Gastrocnemius medialis (tissue), 4 donors: ENCODE results near the gene CFLAR. TPM values are rescaled to one million over a fixed set of nuclear protein-coding genes. Genes with fewer than 3 reads are reported as not detected.

Experiments used
- ATAC-seq, 2 donors: fragments of 150-250 bp; one replicate each; pipeline ENCODE4 v1.9.1; 2016
- DNase-seq, 2 donors: peaks; one replicate each; pipeline ENCODE4 v3.0.0-alpha.2; 2019
- H3K27ac ChIP-seq, 4 donors: fragments of 200-600 bp; sonication (generic); 1 replicate in 1 of 4; 2 replicates in 3 of 4; pipeline ENCODE4 v1.5.1; 2016 to 2018; ENCODE audit warnings: mild to moderate bottlenecking in 2 of 4, moderate library complexity in 1 of 4
- H3K27me3 ChIP-seq, 3 donors: fragments of 200-600 bp; sonication (generic) in 2 of 3; 1 replicate in 1 of 3; 2 replicates in 2 of 3; pipeline versions ENCODE4 v1.5.1 to v1.6.0; 2016 to 2019; ENCODE audit warnings: mild to moderate bottlenecking in 1 of 3, moderate library complexity in 1 of 3
- H3K36me3 ChIP-seq, 2 donors: fragments of 200-600 bp; sonication (generic) in 1 of 2; one replicate each; pipeline ENCODE4 v1.5.1; 2017 to 2018
- H3K4me1 ChIP-seq, 2 donors: fragments of 200-600 bp; sonication (generic) in 1 of 2; one replicate each; pipeline ENCODE4 v1.5.1; 2016 to 2017; ENCODE audit warnings: mild to moderate bottlenecking in 2 of 2
- H3K4me3 ChIP-seq, 4 donors: fragments of 200-600 bp; sonication (generic) in 3 of 4; 1 replicate in 1 of 4; 2 replicates in 3 of 4; pipeline ENCODE4 v1.5.1; 2016 to 2019; ENCODE audit warnings: mild to moderate bottlenecking in 2 of 4
- H3K9me3 ChIP-seq, 3 donors: fragments of 200-600 bp; sonication (generic) in 2 of 3; 1 replicate in 1 of 3; 2 replicates in 2 of 3; pipeline ENCODE4 v1.5.1; 2016 to 2019
- CTCF ChIP-seq, 5 experiments: fragments of 450-650 bp in 3 of 5; fragments of 200-600 bp in 2 of 5; sonication (generic) in 2 of 5; IDR thresholded peaks in 4 of 5; conservative IDR thresholded peaks in 1 of 5; 1 replicate in 4 of 5; 2 replicates in 1 of 5; pipeline ENCODE4 v1.5.1; 2016 to 2019; ENCODE audit warnings: antibody characterized with exemption in 5 of 5, mild to moderate bottlenecking in 3 of 5, moderate library complexity in 3 of 5
- POLR2A ChIP-seq, 2 donors: fragments of 450-650 bp; IDR thresholded peaks; one replicate each; pipeline ENCODE4 v1.6.1; 2017; ENCODE audit warnings: antibody characterized with exemption in 2 of 2, mild to moderate bottlenecking in 2 of 2, moderate library complexity in 2 of 2
- in situ Hi-C, 4 donors: fragments of 200-750 bp; cut with MboI; loops; one replicate each; pipeline versions ENCODE4 v1.15.0 to v1.8.0; 2017; ENCODE audit warnings: low sequenced_read_pairs in 4 of 4
- intact Hi-C: fragments of 100-400 bp; cut with DNase I; formaldehyde crosslinking; loops from one replicate; pipeline ENCODE4 v1.15.1; 2023; ENCODE audit warnings: low total_unique reads
- total RNA-seq, 4 donors: library from RNA; depleted of rRNA; stranded (reverse); fragments of >200 nt; gene quantifications; one replicate each; pipeline versions ENCODE4 v1.1.0 to v1.2.3, GENCODE V29; 2016

The CFLAR gene
- total RNA-seq, 4 donors from 2014 or later: 298 to 491 (median 352) TPM

DNA sequence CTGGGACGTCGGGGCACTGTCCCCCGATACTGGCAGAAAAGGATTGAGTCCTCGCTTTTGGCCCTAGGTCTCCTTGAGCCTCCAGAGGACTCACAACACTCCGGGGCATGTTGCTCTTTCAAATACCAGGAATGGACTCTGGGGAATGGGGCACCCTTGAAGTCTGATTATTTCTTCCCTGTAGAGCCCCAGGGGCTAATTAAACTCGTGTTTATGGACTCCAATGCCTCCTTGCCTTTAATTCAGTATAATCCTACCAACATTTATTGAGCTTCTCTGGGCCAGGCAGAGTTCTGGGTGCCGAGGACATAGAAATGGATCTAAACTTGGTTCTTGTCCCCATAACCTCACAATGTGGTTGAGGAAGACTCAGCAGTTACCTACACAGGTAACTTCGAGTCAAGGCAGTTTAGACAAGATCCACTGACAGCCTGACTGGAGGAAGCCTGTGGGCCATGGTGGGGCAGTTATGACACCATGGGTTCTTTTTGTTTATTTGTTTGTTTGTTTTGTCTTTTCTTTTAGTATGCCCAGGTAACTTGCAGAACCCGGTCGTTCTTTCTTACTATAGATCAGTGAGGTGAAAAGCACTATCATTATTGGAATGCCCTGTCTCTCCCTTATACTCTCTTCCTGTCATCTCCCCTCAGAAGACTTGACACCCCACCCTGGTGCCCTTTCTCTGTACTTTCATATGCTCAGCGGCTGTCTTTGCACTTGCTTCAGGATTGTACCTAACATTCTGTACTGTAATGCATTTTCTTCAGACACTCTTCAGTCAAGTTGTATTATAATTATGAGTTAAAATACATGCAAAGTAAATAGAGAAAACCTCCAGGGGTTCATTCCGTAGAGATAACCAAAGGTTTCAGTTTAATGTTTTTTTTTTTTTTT lies 3.2 kb downstream of the CFLAR start:
- Histone ChIP-seq H3K27me3 (no peaks in the 10 kb centered on the region), H3K4me1 (peaks cover 31 to 41% of the 10 kb centered on the region in 2 donors), H3K36me3 (peaks cover 0 to 4% of the 10 kb centered on the region in 2 donors), H3K27ac (peak overlapping the region; percentile 95 to 100 (median 98)), H3K4me3 (peak overlapping the region; percentile 70 to 95 (median 82)), H3K9me3 (no peaks in the 10 kb centered on the region)
- in situ Hi-C loops: loop anchor here in 1 of 4 donors (5.0 kb wide), 1 partner anchor 33 kb away; no protein-coding TSS in a partner anchor
- intact Hi-C loops: loop anchor here (1.0 to 5.0 kb wide), 3 partner anchors 48 to 742 kb away; partner anchors contain the start of genes BZW1 and HYCC2
- DNase-seq (no peak), ATAC-seq (peak; percentile 24)
- TF ChIP-seq CTCF (IDR thresholded peaks at IDR 0.05 in 4 of 5, conservative IDR thresholded peaks at IDR 0.05 in 1 of 5) (no peak), POLR2A (IDR thresholded peaks at IDR 0.05) (peak; percentile 6 to 12)

- H3K36me3 ChIP-seq: peaks cover 0 to 4% of the 10 kb centered on the region in 2 donors
- ATAC-seq: peak in 1 of 2 donors; percentile 12
- H3K4me3 ChIP-seq: peak overlapping the region; percentile 70 to 95 (median 82)
- H3K9me3 ChIP-seq: no peaks in the 10 kb centered on the region
- TF ChIP-seq POLR2A (IDR thresholded peaks at IDR 0.05): peak; percentile 68 to 76
- TF ChIP-seq CTCF (IDR thresholded peaks at IDR 0.05 in 4 of 5, conservative IDR thresholded peaks at IDR 0.05 in 1 of 5): no peak
- H3K4me1 ChIP-seq: peaks cover 60 to 71% of the 10 kb centered on the region in 2 donors
- no peaks in the 10 kb centered on the region for H3K27me3 ChIP-seq
- intact Hi-C loops (no loop called here), in situ Hi-C loops (no loop called here)
- peak in 1 of 2 donors; percentile 83 for DNase-seq
- H3K27ac ChIP-seq: peak overlapping the region; percentile 95 to 100 (median 98)
Observed at GRCh38 chr2:201122276-201122675, 6.3 kb downstream of the CFLAR start.

- Histone ChIP-seq H3K4me1 (peaks cover 80 to 92% of the 10 kb centered on the region in 2 donors), H3K27me3 (no peaks in the 10 kb centered on the region), H3K9me3 (no peaks in the 10 kb centered on the region), H3K27ac (peak overlapping the region; percentile 95 to 100 (median 98)), H3K4me3 (peak overlapping the region; percentile 44 to 95 (median 82)), H3K36me3 (peaks cover 0 to 5% of the 10 kb centered on the region in 2 donors)
- in situ Hi-C loops (no loop called here), intact Hi-C loops (loop anchor here (1.0 kb wide), 1 partner anchor 9 kb away; no protein-coding TSS in a partner anchor)
- ATAC-seq (no peak), DNase-seq (no peak)
- TF ChIP-seq CTCF (IDR thresholded peaks at IDR 0.05 in 4 of 5, conservative IDR thresholded peaks at IDR 0.05 in 1 of 5) (no peak), POLR2A (IDR thresholded peaks at IDR 0.05) (no peak)
Observed at GRCh38 chr2:201126308-201127151, 10.6 kb downstream of the CFLAR start.

DNA sequence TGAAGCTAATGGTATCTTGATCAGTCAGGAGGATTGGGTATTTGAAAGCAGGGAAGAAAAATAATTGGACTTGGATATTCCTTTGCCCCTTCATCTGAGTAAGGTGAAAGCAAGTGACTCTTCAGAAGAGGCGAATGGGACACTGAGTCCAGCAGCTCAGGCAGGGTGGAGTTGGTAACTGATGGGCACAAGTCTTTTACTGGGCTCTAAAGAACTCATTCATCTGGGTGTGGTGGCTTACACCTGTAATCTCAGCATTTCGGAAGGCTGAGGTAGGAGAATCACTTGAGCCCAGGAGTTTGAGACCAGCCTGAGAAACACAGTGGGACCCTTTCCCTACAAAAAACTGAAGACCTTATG lies 11.2 kb downstream of the CFLAR start:
- ATAC-seq (peak in 1 of 2 donors; percentile 2), DNase-seq (no peak)
- intact Hi-C loops: loop anchor here (1.0 kb wide), 1 partner anchor 10 kb away; no protein-coding TSS in a partner anchor
- Histone ChIP-seq H3K27me3 (no peaks in the 10 kb centered on the region), H3K4me3 (peak overlapping the region; percentile 29 to 95 (median 82)), H3K27ac (peak overlapping the region; percentile 95 to 100 (median 98)), H3K4me1 (peaks cover 81 to 92% of the 10 kb centered on the region in 2 donors), H3K36me3 (peaks cover 0 to 11% of the 10 kb centered on the region in 2 donors), H3K9me3 (no peaks in the 10 kb centered on the region)
- no peak for TF ChIP-seq POLR2A (IDR thresholded peaks at IDR 0.05)
- TF ChIP-seq CTCF (IDR thresholded peaks at IDR 0.05 in 4 of 5, conservative IDR thresholded peaks at IDR 0.05 in 1 of 5): no peak
- in situ Hi-C loops: no loop called here
